HEK293 (cell line): ENCODE measurements around the gene PRKCE.

Experiments used
- CTCF ChIA-PET: fragments of 350-600 bp; formaldehyde crosslinking; extraction: SDS; loops from one replicate; lab custom pipeline; 2021; ENCODE audit warnings: antibody characterized with exemption; lab: Yijun Ruan, JAX
- POLR2A ChIA-PET: fragments of 300-600 bp; formaldehyde crosslinking; extraction: SDS; loops from one replicate; lab custom pipeline; 2020; ENCODE audit warnings: antibody characterized with exemption, inconsistent platforms; lab: Yijun Ruan, JAX
- H3K27ac ChIP-seq: fragments of 200-500 bp; sonication (Bioruptor generic); 2 replicates; pipeline ENCODE4 v1.5.1; 2014; ENCODE audit warnings: low read depth, low read length, control low read depth, inconsistent platforms; ENCODE audit errors: extremely low read depth
- H3K36me3 ChIP-seq, 2 experiments: fragments of 200-500 bp in 1 of 2; sonication (Bioruptor generic) in 1 of 2; 1 replicate in 1 of 2; 2 replicates in 1 of 2; pipeline ENCODE4 v1.5.1; 2014 to 2017; ENCODE audit warnings: inconsistent platforms in 2 of 2, low read length in 2 of 2; ENCODE audit not compliant: control insufficient read depth in 2 of 2, insufficient read depth in 1 of 2
- H3K4me1 ChIP-seq: fragments of 200-500 bp; sonication (Bioruptor generic); 2 replicates; pipeline ENCODE4 v1.5.1; 2014; ENCODE audit warnings: mild to moderate bottlenecking, low read length, inconsistent platforms; ENCODE audit not compliant: control insufficient read depth, insufficient read depth
- H3K4me3 ChIP-seq: 2 replicates; pipeline ENCODE4 v1.5.1; 2011; ENCODE audit warnings: low read depth, mild to moderate bottlenecking, control low read depth, low read length, moderate library complexity
- H3K9me3 ChIP-seq: fragments of 200-500 bp; sonication (Bioruptor generic); 2 replicates; pipeline ENCODE4 v1.5.1; 2014; ENCODE audit warnings: low read depth, low read length, inconsistent platforms; ENCODE audit not compliant: control insufficient read depth, insufficient read depth
- EGR2 ChIP-seq: fragments of 450-650 bp; formaldehyde crosslinking; IDR thresholded peaks from 2 replicates; pipeline ENCODE4 v1.5.1; 2016; ENCODE audit warnings: low read depth, missing biosample characterization, missing genetic modification characterization
- KLF1 ChIP-seq: fragments of 450-650 bp; formaldehyde crosslinking; IDR thresholded peaks from 2 replicates; pipeline ENCODE4 v1.5.1; 2016; ENCODE audit warnings: missing biosample characterization, missing genetic modification characterization
- KLF9 ChIP-seq: fragments of 450-650 bp; formaldehyde crosslinking; IDR thresholded peaks from 2 replicates; pipeline ENCODE4 v1.5.1; 2016; ENCODE audit warnings: missing biosample characterization, missing genetic modification characterization, low read depth
- PRDM1 ChIP-seq: fragments of 450-650 bp; formaldehyde crosslinking; IDR thresholded peaks from 2 replicates; pipeline ENCODE4; 2016; ENCODE audit warnings: missing biosample characterization, missing genetic modification characterization
- PRDM4 ChIP-seq: fragments of 450-650 bp; formaldehyde crosslinking; IDR thresholded peaks from 2 replicates; pipeline ENCODE4 v1.5.1; 2017; ENCODE audit warnings: missing biosample characterization, missing genetic modification characterization
- TCF7L2 ChIP-seq: IDR thresholded peaks from 2 replicates; pipeline ENCODE4 v1.6.1; 2011; ENCODE audit warnings: low read depth, mild to moderate bottlenecking, inconsistent platforms, low read length, moderate library complexity, borderline replicate concordance
- ZBTB10 ChIP-seq: fragments of 450-650 bp; formaldehyde crosslinking; IDR thresholded peaks from 2 replicates; pipeline ENCODE4 v1.5.1; 2016; ENCODE audit warnings: missing biosample characterization, missing genetic modification characterization
- ZBTB17 ChIP-seq: fragments of 450-650 bp; formaldehyde crosslinking; IDR thresholded peaks from 2 replicates; pipeline ENCODE4 v1.5.1; 2016; ENCODE audit warnings: missing biosample characterization, missing genetic modification characterization
- ZFHX2 ChIP-seq: fragments of 450-650 bp; formaldehyde crosslinking; conservative IDR thresholded peaks from 2 replicates; pipeline ENCODE4 v1.5.1; 2016; ENCODE audit warnings: missing biosample characterization, missing genetic modification characterization
- ZFP69B ChIP-seq: fragments of 450-650 bp; formaldehyde crosslinking; IDR thresholded peaks from 2 replicates; pipeline ENCODE4 v1.5.1; 2016; ENCODE audit warnings: missing biosample characterization, missing genetic modification characterization
- ZNF10 ChIP-seq: fragments of 450-650 bp; formaldehyde crosslinking; IDR thresholded peaks from 2 replicates; pipeline ENCODE4 v1.5.1; 2017; ENCODE audit warnings: missing biosample characterization, missing genetic modification characterization
- ZNF174 ChIP-seq: fragments of 450-650 bp; formaldehyde crosslinking; IDR thresholded peaks from 2 replicates; pipeline ENCODE4 v1.5.0; 2017; ENCODE audit warnings: missing biosample characterization, mild to moderate bottlenecking, missing genetic modification characterization
- ZNF221 ChIP-seq: fragments of 450-650 bp; formaldehyde crosslinking; IDR thresholded peaks from 2 replicates; pipeline ENCODE4 v1.5.1; 2017; ENCODE audit warnings: missing biosample characterization, missing genetic modification characterization, borderline replicate concordance
- ZNF23 ChIP-seq: fragments of 450-650 bp; formaldehyde crosslinking; IDR thresholded peaks from 2 replicates; pipeline ENCODE4 v1.5.1; 2016; ENCODE audit warnings: missing biosample characterization, missing genetic modification characterization, borderline replicate concordance
- ZNF311 ChIP-seq: fragments of 450-650 bp; formaldehyde crosslinking; IDR thresholded peaks from 2 replicates; pipeline ENCODE4 v1.5.1; 2017; ENCODE audit warnings: missing biosample characterization, missing genetic modification characterization, borderline replicate concordance
- ZNF341 ChIP-seq: fragments of 450-650 bp; formaldehyde crosslinking; IDR thresholded peaks from 2 replicates; pipeline ENCODE4; 2016; ENCODE audit warnings: low read depth, missing biosample characterization, missing genetic modification characterization
- ZNF48 ChIP-seq: fragments of 450-650 bp; formaldehyde crosslinking; IDR thresholded peaks from 2 replicates; pipeline ENCODE4 v1.5.1; 2016; ENCODE audit warnings: missing biosample characterization, missing genetic modification characterization
- ZNF518A ChIP-seq: fragments of 450-650 bp; formaldehyde crosslinking; conservative IDR thresholded peaks from 2 replicates; pipeline ENCODE4 v1.5.1; 2016; ENCODE audit warnings: low read depth, missing biosample characterization, missing genetic modification characterization
- ZNF544 ChIP-seq: fragments of 450-650 bp; formaldehyde crosslinking; IDR thresholded peaks from 2 replicates; pipeline ENCODE4 v1.5.0; 2017; ENCODE audit warnings: missing biosample characterization, missing genetic modification characterization
- ZNF629 ChIP-seq: fragments of 450-650 bp; formaldehyde crosslinking; IDR thresholded peaks from 2 replicates; pipeline ENCODE4 v1.5.1; 2017; ENCODE audit warnings: missing biosample characterization, missing genetic modification characterization
- ZNF704 ChIP-seq: fragments of 450-650 bp; formaldehyde crosslinking; IDR thresholded peaks from 2 replicates; pipeline ENCODE4 v1.5.1; 2016; ENCODE audit warnings: missing biosample characterization, missing genetic modification characterization
- ZNF792 ChIP-seq: fragments of 450-650 bp; formaldehyde crosslinking; IDR thresholded peaks from 2 replicates; pipeline ENCODE4 v1.5.1; 2016; ENCODE audit warnings: missing biosample characterization, missing genetic modification characterization

The PRKCE gene

GRCh38 chr2:45834372-45834771, 182.9 kb downstream of the PRKCE start:
- POLR2A ChIA-PET: no interaction called here
- CTCF ChIA-PET: interaction anchor here (0.8 kb wide), 1 partner anchor 159 kb away, joined by 3 read pairs; no protein-coding TSS in a partner anchor
- Histone ChIP-seq H3K4me3 (no peak overlapping the region), H3K4me1 (no peaks in the 10 kb centered on the region), H3K36me3 (no peaks in the 10 kb centered on the region), H3K9me3 (no peaks in the 10 kb centered on the region; the same call in 1 of the 2 replicates), H3K27ac (no peak overlapping the region)
- no peak for TF ChIP-seq ZNF341 (tag by site-specific recombination)
- no peak for TF ChIP-seq ZNF629 (tag by site-specific recombination)
- no peak for TF ChIP-seq PRDM4
- TF ChIP-seq ZBTB17 (tag by site-specific recombination): no peak
- TF ChIP-seq ZNF23 (tag by site-specific recombination): no peak
- no peak for TF ChIP-seq ZBTB10
- TF ChIP-seq ZNF10 (tag by site-specific recombination): no peak
- TF ChIP-seq KLF9 (tag by site-specific recombination): no peak
- TF ChIP-seq ZNF792 (tag by site-specific recombination): no peak
- TF ChIP-seq TCF7L2: no peak
- TF ChIP-seq ZNF704: no peak

GRCh38 chr2:45834858-45835257, 183.4 kb downstream of the PRKCE start:
- TF ChIP-seq ZFHX2: 0 out of 2 replicates have a peak, but pooled peaks have one; percentile 14
- no peak for TF ChIP-seq ZFP69B (tag by site-specific recombination)

GRCh38 chr2:45836316-45836715, 184.8 kb downstream of the PRKCE start:
- H3K36me3 ChIP-seq: no peaks in the 10 kb centered on the region
- no peaks in the 10 kb centered on the region for H3K4me1 ChIP-seq
- H3K9me3 ChIP-seq: no peaks in the 10 kb centered on the region
- no peak overlapping the region for H3K4me3 ChIP-seq
- ChIA-PET CTCF (interaction anchor here (0.6 kb wide), 1 partner anchor 198 kb away, joined by 3 read pairs; no protein-coding TSS in a partner anchor), POLR2A (no interaction called here)
- H3K27ac ChIP-seq: no peak overlapping the region
- TF ChIP-seq ZFP69B (tag by site-specific recombination) (no peak), PRDM1 (tag by site-specific recombination) (no peak), ZNF221 (tag by site-specific recombination) (no peak), ZNF10 (tag by site-specific recombination) (no peak), EGR2 (tag by site-specific recombination) (no peak), ZNF518A (tag by site-specific recombination) (no peak), KLF1 (tag by site-specific recombination) (no peak), ZNF48 (no peak), ZNF311 (no peak), ZNF544 (no peak), ZNF174 (tag by site-specific recombination) (no peak)

More at GRCh38 chr2:45834858-45835257, 183.4 kb downstream of the PRKCE start:
- ChIA-PET CTCF (no interaction called here), POLR2A (no interaction called here)
- Histone ChIP-seq H3K27ac (no peak overlapping the region), H3K4me3 (no peak overlapping the region), H3K36me3 (no peaks in the 10 kb centered on the region), H3K4me1 (no peaks in the 10 kb centered on the region), H3K9me3 (no peaks in the 10 kb centered on the region; the same call in 1 of the 2 replicates)
